A549 treated with RU486 at 1 μM for 4 hours (cell line): ENCODE data around the gene TADA2B. TPM values are rescaled to one million over a fixed set of nuclear protein-coding genes. Genes with fewer than 3 reads are reported as not detected.

Source experiments
- total RNA-seq: library from RNA; stranded (reverse); fragments of 200-300 nt; extraction: Qiagen RNA extraction; gene quantifications from 5 replicates; pipeline ENCODE4 v1.2.3, GENCODE V29; 2022; ENCODE audit warnings: low read depth

Gene TADA2B, protein sequence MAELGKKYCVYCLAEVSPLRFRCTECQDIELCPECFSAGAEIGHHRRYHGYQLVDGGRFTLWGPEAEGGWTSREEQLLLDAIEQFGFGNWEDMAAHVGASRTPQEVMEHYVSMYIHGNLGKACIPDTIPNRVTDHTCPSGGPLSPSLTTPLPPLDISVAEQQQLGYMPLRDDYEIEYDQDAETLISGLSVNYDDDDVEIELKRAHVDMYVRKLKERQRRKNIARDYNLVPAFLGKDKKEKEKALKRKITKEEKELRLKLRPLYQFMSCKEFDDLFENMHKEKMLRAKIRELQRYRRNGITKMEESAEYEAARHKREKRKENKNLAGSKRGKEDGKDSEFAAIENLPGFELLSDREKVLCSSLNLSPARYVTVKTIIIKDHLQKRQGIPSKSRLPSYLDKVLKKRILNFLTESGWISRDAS
- 13.0 to 16.7 TPM (median 14.4 TPM) in 5 replicates for total RNA-seq

GRCh38 chr4:7043284-7044136 is at the start of gene TADA2B:
Gene TADA2B, plus strand, starts transcription at chr4:7043372. Its CDS starts 208 bp downstream, at chr4:7043580.

GRCh38 chr4:7067452-7068278 is 24.5 kb downstream of the TADA2B start, which contains the start of gene GRPEL1:
Gene GRPEL1, minus strand, starts transcription at chr4:7068064. Its CDS starts 32 bp downstream, at chr4:7068032.

Other genes starting within 250 kb of the TADA2B start
- 29.0 to 34.3 TPM (median 33.5 TPM) in 5 replicates for gene TBC1D14, start 133.5 kb upstream of the TADA2B start, total RNA-seq
- 63.6 to 82.9 TPM (median 73.3 TPM) in 5 replicates for gene GRPEL1, start 24.7 kb downstream of the TADA2B start, total RNA-seq
- gene SORCS2, start 149.2 kb downstream of the TADA2B start, total RNA-seq = 3.2 to 5.6 TPM (median 4.2 TPM) in 5 replicates